Lower lobe of right lung (tissue), 2 donors: Measurements from ENCODE around the gene GRIK4. TPM values are rescaled to one million over a fixed set of nuclear protein-coding genes. Genes with fewer than 3 reads are reported as not detected.

Experiments used
- ATAC-seq, 2 donors: fragments of 200-7000 bp; cut with Tn5 transposase; one replicate each; pipeline ENCODE4 v1.9.1; 2020 to 2022; ENCODE audit warnings: mild to moderate bottlenecking in 2 of 2, moderate library complexity in 2 of 2
- DNase-seq: peaks from one replicate; pipeline ENCODE4 v3.0.0-alpha.2; 2020
- H3K27ac ChIP-seq: fragments of 200-600 bp; one replicate; pipeline ENCODE4 v1.8.0; 2022
- H3K27me3 ChIP-seq: fragments of 200-600 bp; one replicate; pipeline ENCODE4 v1.8.0; 2022; ENCODE audit warnings: low read depth
- H3K36me3 ChIP-seq: fragments of 200-600 bp; one replicate; pipeline ENCODE4 v1.8.0; 2022; ENCODE audit warnings: mild to moderate bottlenecking
- H3K4me1 ChIP-seq: fragments of 200-600 bp; one replicate; pipeline ENCODE4 v1.8.0; 2022
- H3K4me3 ChIP-seq: fragments of 200-600 bp; one replicate; pipeline ENCODE4 v1.8.0; 2022; ENCODE audit warnings: mild to moderate bottlenecking
- H3K9me3 ChIP-seq: fragments of 200-600 bp; one replicate; pipeline ENCODE4 v1.8.0; 2022
- CTCF ChIP-seq: fragments of 200-600 bp; IDR thresholded peaks from one replicate; pipeline ENCODE4 v1.8.0; 2022; ENCODE audit warnings: antibody characterized with exemption, mild to moderate bottlenecking
- intact Hi-C: fragments of 100-400 bp; cut with DNase I; formaldehyde crosslinking; loops from one replicate; pipeline ENCODE4 v1.11.0; 2022
- total RNA-seq: library from RNA; stranded (reverse); fragmentation: NEBNext Ultra II Directional; extraction: Animal tissue kit (Norgen Biotek cat#: 25700); gene quantifications from one replicate; pipeline ENCODE4 v1.2.1, GENCODE V29; 2021
- donor health status: DM: no; HTN: yes; CAD: no; lungs with severe emphysema.

The GRIK4 gene
- total RNA-seq, 1 donor from 2014 or later: 2.2 TPM

- Histone ChIP-seq H3K9me3 (no peaks in the 10 kb centered on the region), H3K27me3 (no peaks in the 10 kb centered on the region), H3K27ac (no peak overlapping the region), H3K36me3 (no peaks in the 10 kb centered on the region), H3K4me3 (no peak overlapping the region), H3K4me1 (no peaks in the 10 kb centered on the region)
- DNase-seq: no peak
- intact Hi-C loops: no loop called here
- ATAC-seq: no peak
- TF ChIP-seq CTCF: no peak
These were observed 75.8 kb downstream of the GRIK4 start for GRCh38 chr11:120587299-120587698.

- no peak overlapping the region for H3K4me3 ChIP-seq
- no peak for TF ChIP-seq CTCF
- no peaks in the 10 kb centered on the region for H3K9me3 ChIP-seq
- ATAC-seq: no peak
- intact Hi-C loops: no loop called here
- H3K27ac ChIP-seq: no peak overlapping the region
- H3K36me3 ChIP-seq: no peaks in the 10 kb centered on the region
- peak; percentile 21 for DNase-seq
- H3K27me3 ChIP-seq: no peaks in the 10 kb centered on the region
- H3K4me1 ChIP-seq: no peaks in the 10 kb centered on the region
These were observed 77.8 kb downstream of the GRIK4 start for GRCh38 chr11:120589376-120589775.

GRCh38 chr11:120590472-120590871 is 78.9 kb downstream of the GRIK4 start:
- Histone ChIP-seq H3K36me3 (no peaks in the 10 kb centered on the region), H3K27me3 (no peaks in the 10 kb centered on the region), H3K4me1 (no peaks in the 10 kb centered on the region), H3K9me3 (no peaks in the 10 kb centered on the region), H3K4me3 (no peak overlapping the region), H3K27ac (no peak overlapping the region)
- no peak for TF ChIP-seq CTCF
- DNase-seq: peak; percentile 9
- intact Hi-C loops: no loop called here
- ATAC-seq: no peak

GRCh38 chr11:120594746-120595145 is 83.2 kb downstream of the GRIK4 start:
- Histone ChIP-seq H3K36me3 (no peaks in the 10 kb centered on the region), H3K9me3 (no peaks in the 10 kb centered on the region), H3K4me1 (no peaks in the 10 kb centered on the region), H3K27ac (no peak overlapping the region), H3K4me3 (no peak overlapping the region), H3K27me3 (no peaks in the 10 kb centered on the region)
- no peak for TF ChIP-seq CTCF
- intact Hi-C loops: no loop called here
- ATAC-seq (no peak), DNase-seq (peak; percentile 18)

GRCh38 chr11:120595557-120595956 is 84.0 kb downstream of the GRIK4 start:
- no peaks in the 10 kb centered on the region for H3K36me3 ChIP-seq
- H3K9me3 ChIP-seq: no peaks in the 10 kb centered on the region
- ATAC-seq (no peak), DNase-seq (peak; percentile 5)
- no peak for TF ChIP-seq CTCF
- no peak overlapping the region for H3K4me3 ChIP-seq
- no peak overlapping the region for H3K27ac ChIP-seq
- intact Hi-C loops: no loop called here
- H3K27me3 ChIP-seq: no peaks in the 10 kb centered on the region
- H3K4me1 ChIP-seq: no peaks in the 10 kb centered on the region
